Bronchial epithelial cell (primary cell): ENCODE measurements around the gene CD248. TPM values are rescaled to one million over a fixed set of nuclear protein-coding genes. Genes with fewer than 3 reads are reported as not detected.
"Not testable (repeated sequence)": the region's sequence is repeated elsewhere in the genome, so short reads cannot be mapped to it uniquely, and the experiment has no call there.

Experiments
- DNase-seq: peaks from one replicate; pipeline ENCODE4 v3.0.0-alpha.2; 2010; ENCODE audit warnings: low read depth
- FAIRE-seq: peaks from 2 replicates; lab custom pipeline; 2011; peaks lifted over from hg19 to GRCh38; lab: Jason Lieb, UNC
- H3K27me3 ChIP-seq: 2 replicates; pipeline ENCODE4 v1.5.1; 2011; ENCODE audit warnings: low read length; ENCODE audit not compliant: control insufficient read depth, insufficient read depth
- H3K36me3 ChIP-seq: 2 replicates; pipeline ENCODE4 v1.5.1; 2011; ENCODE audit warnings: low read length; ENCODE audit not compliant: control insufficient read depth, insufficient read depth
- H3K4me3 ChIP-seq: 2 replicates; pipeline ENCODE4 v1.5.1; 2011; ENCODE audit warnings: mild to moderate bottlenecking, low read depth, low read length, control low read depth
- CTCF ChIP-seq: IDR thresholded peaks from 2 replicates; pipeline ENCODE4 v1.5.1; 2011; ENCODE audit warnings: mild to moderate bottlenecking, moderate library complexity, low read length, control low read depth, inconsistent platforms; ENCODE audit not compliant: insufficient read depth, severe bottlenecking
- total RNA-seq: library from RNA; depleted of rRNA; stranded (reverse); fragments of >200 nt; gene quantifications from 2 replicates; pipeline ENCODE4 v1.2.1, GENCODE V29; 2014

Gene CD248
- total RNA-seq, 1 donor from 2014 or later = under 0.01 TPM

- H3K27me3 ChIP-seq = no peaks in the 10 kb centered on the region
- H3K36me3 ChIP-seq = no peaks in the 10 kb centered on the region
- no peak for FAIRE-seq
- no peak for DNase-seq
- TF ChIP-seq CTCF = no peak
- no peak overlapping the region for H3K4me3 ChIP-seq
These were observed 7.8 kb upstream of the CD248 start for GRCh38 chr11:66324664-66325063.

- FAIRE-seq = no peak
These were observed 6.8 kb upstream of the CD248 start for GRCh38 chr11:66323684-66324083.

GRCh38 chr11:66322732-66323427, 6.0 kb upstream of the CD248 start:
- TF ChIP-seq CTCF = no peak
- DNase-seq (no peak), FAIRE-seq (no peak)
- no peak overlapping the region for H3K4me3 ChIP-seq
- H3K27me3 ChIP-seq = no peaks in the 10 kb centered on the region
- no peaks in the 10 kb centered on the region for H3K36me3 ChIP-seq

More at GRCh38 chr11:66323684-66324083, 6.8 kb upstream of the CD248 start:
- TF ChIP-seq CTCF = no peak
- no peak for DNase-seq
- no peaks in the 10 kb centered on the region for H3K27me3 ChIP-seq
- no peaks in the 10 kb centered on the region for H3K36me3 ChIP-seq
- H3K4me3 ChIP-seq = no peak overlapping the region

DNA sequence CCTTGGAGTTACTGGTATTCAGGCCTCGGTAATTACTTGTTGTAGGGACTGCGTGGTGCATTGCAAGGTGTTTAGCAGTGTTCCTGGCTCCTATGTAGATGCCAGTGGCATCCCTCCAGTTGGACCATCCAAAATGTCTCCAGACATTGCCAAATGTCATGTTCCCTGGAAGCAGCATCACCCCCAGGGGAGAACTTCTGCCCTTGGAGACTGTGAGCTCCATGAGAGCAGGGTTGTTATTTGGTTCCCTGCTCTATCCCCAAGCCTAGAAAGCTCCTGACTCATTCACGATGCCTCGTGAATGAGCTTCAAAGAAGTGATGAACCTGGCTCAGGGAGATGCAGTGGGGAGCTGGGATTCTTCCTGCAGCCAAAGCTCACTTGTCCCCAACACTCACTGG, 4.8 kb upstream of the CD248 start:
- TF ChIP-seq CTCF = no peak
- H3K36me3 ChIP-seq = no peaks in the 10 kb centered on the region
- no peak for DNase-seq
- no peak for FAIRE-seq
- no peaks in the 10 kb centered on the region for H3K27me3 ChIP-seq
- H3K4me3 ChIP-seq = no peak overlapping the region

DNA sequence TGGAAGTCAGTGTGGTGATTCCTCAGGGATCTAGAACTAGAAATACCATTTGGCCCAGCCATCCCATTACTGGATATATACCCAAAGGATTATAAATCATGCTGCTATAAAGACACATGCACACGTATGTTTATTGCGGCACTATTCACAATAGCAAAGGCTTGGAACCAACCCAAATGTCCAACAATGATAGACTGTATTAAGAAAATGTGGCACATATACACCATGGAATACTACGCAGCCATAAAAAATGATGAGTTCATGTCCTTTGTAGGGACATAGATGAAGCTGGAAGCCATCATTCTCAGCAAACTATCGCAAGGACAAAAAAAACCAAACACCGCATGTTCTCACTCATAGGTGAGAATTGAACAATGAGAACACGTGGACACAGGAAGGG, 3.9 kb upstream of the CD248 start:
- DNase-seq, H3K36me3 ChIP-seq, FAIRE-seq, H3K4me3 ChIP-seq, H3K27me3 ChIP-seq: not testable (repeated sequence)

- H3K36me3 ChIP-seq, DNase-seq, FAIRE-seq, H3K4me3 ChIP-seq, H3K27me3 ChIP-seq: not testable (repeated sequence)
These were observed 3.4 kb upstream of the CD248 start for GRCh38 chr11:66320289-66320688.

GRCh38 chr11:66318600-66318970, 1.7 kb upstream of the CD248 start:
- no peak for FAIRE-seq
- no peak for TF ChIP-seq CTCF
- H3K4me3 ChIP-seq = no peak overlapping the region

More at GRCh38 chr11:66318600-66318970, 1.7 kb upstream of the CD248 start:
- no peak for DNase-seq
- Histone ChIP-seq H3K27me3 (peaks cover 2% of the 10 kb centered on the region), H3K36me3 (no peaks in the 10 kb centered on the region)
